Endodermal cell (in vitro differentiated cells): ENCODE data around the gene RAB4A. TPM values are rescaled to one million over a fixed set of nuclear protein-coding genes. Genes with fewer than 3 reads are reported as not detected.

Source experiments
- DNase-seq: peaks from one replicate; pipeline ENCODE4 v3.0.0-alpha.2; 2017
- H3K27ac ChIP-seq: 2 replicates; pipeline ENCODE4 v1.5.1; 2013; ENCODE audit warnings: mild to moderate bottlenecking, low read depth, low read length, moderate library complexity
- H3K27me3 ChIP-seq: 2 replicates; pipeline ENCODE4 v1.6.1; 2013; ENCODE audit warnings: mild to moderate bottlenecking, low read length, moderate library complexity; ENCODE audit not compliant: insufficient read depth, control insufficient read depth, poor library complexity, severe bottlenecking
- H3K36me3 ChIP-seq: 2 replicates; pipeline ENCODE4 v1.7.0; 2013; ENCODE audit warnings: mild to moderate bottlenecking, low read length, moderate library complexity; ENCODE audit not compliant: control insufficient read depth, insufficient read depth
- H3K4me1 ChIP-seq: one replicate; pipeline ENCODE4 v1.7.0; 2013; ENCODE audit warnings: low read length; ENCODE audit not compliant: control insufficient read depth, insufficient read depth
- H3K4me3 ChIP-seq: 2 replicates; pipeline ENCODE4 v1.5.1; 2013; ENCODE audit warnings: mild to moderate bottlenecking, low read length, moderate library complexity
- H3K9ac ChIP-seq: 2 replicates; pipeline ENCODE4 v1.6.1; 2013; ENCODE audit warnings: mild to moderate bottlenecking, low read length, moderate library complexity; ENCODE audit not compliant: poor library complexity, severe bottlenecking; ENCODE audit errors: extremely low read depth
- H3K9me3 ChIP-seq: 2 replicates; pipeline ENCODE4 v1.6.1; 2013; ENCODE audit warnings: mild to moderate bottlenecking, low read length, moderate library complexity; ENCODE audit not compliant: control insufficient read depth
- H3K27ac Mint-ChIP-seq: 2 replicates; pipeline ENCODE4 v1.8.0; 2020; ENCODE audit warnings: mixed read lengths
- H3K27me3 Mint-ChIP-seq: 2 replicates; pipeline ENCODE4 v1.8.0; 2021; ENCODE audit warnings: mild to moderate bottlenecking, mixed read lengths; ENCODE audit not compliant: insufficient read depth
- H3K36me3 Mint-ChIP-seq: 2 replicates; pipeline ENCODE4 v1.8.0; 2020; ENCODE audit warnings: low read depth, mixed read lengths
- H3K4me1 Mint-ChIP-seq: 2 replicates; pipeline ENCODE4 v1.8.0; 2020; ENCODE audit warnings: mixed read lengths
- H3K4me3 Mint-ChIP-seq: 2 replicates; pipeline ENCODE4 v1.8.0; 2020; ENCODE audit warnings: mild to moderate bottlenecking, moderate library complexity, mixed read lengths
- H3K9me3 Mint-ChIP-seq: 2 replicates; pipeline ENCODE4 v1.8.0; 2020; ENCODE audit warnings: mild to moderate bottlenecking, mixed read lengths
- WGBS, 2 experiments: methylation state at CpG; one replicate each; pipeline versions ENCODE4 v1.1.5 to v1.1.7; 2013; ENCODE audit warnings: missing lambda C conversion rate in 2 of 2, mixed read lengths in 1 of 2; ENCODE audit not compliant: insufficient coverage in 1 of 2, insufficient read length in 1 of 2; 5-methylcytosine and 5-hydroxymethylcytosine counted together
- total RNA-seq, 2 donors: library from RNA; stranded (reverse); fragmentation: NEBNext Ultra II Directional in 1 of 2; extraction: Animal tissue kit (Norgen Biotek cat#: 25700) in 1 of 2; gene quantifications; 2 replicates in 1 of 2; 3 replicates in 1 of 2; pipeline ENCODE4 v1.2.1, GENCODE V29; 2021
- TF ChIP-seq, protein P1 (sequence below): fragments of 200-600 bp; sonication (generic); conservative IDR thresholded peaks from 2 replicates; pipeline ENCODE4 v1.5.0; 2021; ENCODE audit warnings: antibody characterized with exemption, mild to moderate bottlenecking

RAB4A gene
- total RNA-seq, 2 donors from 2014 or later: 46.2 to 48.9 TPM

DNA sequence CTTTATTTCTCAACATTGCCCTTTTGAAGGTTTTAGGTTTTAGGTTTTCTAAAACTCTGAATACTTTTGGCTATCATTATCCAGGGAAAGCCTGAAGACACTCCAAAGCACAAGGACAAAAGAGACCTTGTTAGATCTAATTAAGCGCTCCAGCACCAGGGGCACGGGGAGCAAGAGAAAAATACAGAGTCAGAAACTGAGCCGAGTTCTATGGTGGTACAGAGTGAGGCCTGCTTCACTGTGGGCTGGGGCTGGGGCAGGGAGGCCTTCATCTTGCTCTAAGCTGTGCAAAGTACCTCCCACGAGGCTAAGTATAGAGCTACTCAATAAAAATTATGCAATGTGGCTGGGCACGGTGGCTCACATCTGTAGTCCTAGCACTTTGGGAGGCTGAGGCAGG is 19.7 kb upstream of the RAB4A start:
- Histone ChIP-seq H3K9me3 (no peaks in the 10 kb centered on the region), H3K36me3 (no peaks in the 10 kb centered on the region), H3K4me3 (no peak overlapping the region), H3K9ac (no peak overlapping the region), H3K27me3 (no peaks in the 10 kb centered on the region), H3K27ac (no peak overlapping the region), H3K4me1 (peaks cover 3% of the 10 kb centered on the region)
- no peak overlapping the region for H3K27ac Mint-ChIP-seq
- H3K9me3 Mint-ChIP-seq: no peaks in the 10 kb centered on the region
- peaks cover 25% of the 10 kb centered on the region for H3K4me1 Mint-ChIP-seq
- H3K27me3 Mint-ChIP-seq: peaks cover 5% of the 10 kb centered on the region
- H3K36me3 Mint-ChIP-seq: no peaks in the 10 kb centered on the region
- TF ChIP-seq, protein P1, sequence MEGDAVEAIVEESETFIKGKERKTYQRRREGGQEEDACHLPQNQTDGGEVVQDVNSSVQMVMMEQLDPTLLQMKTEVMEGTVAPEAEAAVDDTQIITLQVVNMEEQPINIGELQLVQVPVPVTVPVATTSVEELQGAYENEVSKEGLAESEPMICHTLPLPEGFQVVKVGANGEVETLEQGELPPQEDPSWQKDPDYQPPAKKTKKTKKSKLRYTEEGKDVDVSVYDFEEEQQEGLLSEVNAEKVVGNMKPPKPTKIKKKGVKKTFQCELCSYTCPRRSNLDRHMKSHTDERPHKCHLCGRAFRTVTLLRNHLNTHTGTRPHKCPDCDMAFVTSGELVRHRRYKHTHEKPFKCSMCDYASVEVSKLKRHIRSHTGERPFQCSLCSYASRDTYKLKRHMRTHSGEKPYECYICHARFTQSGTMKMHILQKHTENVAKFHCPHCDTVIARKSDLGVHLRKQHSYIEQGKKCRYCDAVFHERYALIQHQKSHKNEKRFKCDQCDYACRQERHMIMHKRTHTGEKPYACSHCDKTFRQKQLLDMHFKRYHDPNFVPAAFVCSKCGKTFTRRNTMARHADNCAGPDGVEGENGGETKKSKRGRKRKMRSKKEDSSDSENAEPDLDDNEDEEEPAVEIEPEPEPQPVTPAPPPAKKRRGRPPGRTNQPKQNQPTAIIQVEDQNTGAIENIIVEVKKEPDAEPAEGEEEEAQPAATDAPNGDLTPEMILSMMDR: no peak
- H3K4me3 Mint-ChIP-seq: no peak overlapping the region
- no peak for DNase-seq
- WGBS, 2 experiments: 82 to 94% methylated on average over 5 of the region's 5 CpGs

DNA sequence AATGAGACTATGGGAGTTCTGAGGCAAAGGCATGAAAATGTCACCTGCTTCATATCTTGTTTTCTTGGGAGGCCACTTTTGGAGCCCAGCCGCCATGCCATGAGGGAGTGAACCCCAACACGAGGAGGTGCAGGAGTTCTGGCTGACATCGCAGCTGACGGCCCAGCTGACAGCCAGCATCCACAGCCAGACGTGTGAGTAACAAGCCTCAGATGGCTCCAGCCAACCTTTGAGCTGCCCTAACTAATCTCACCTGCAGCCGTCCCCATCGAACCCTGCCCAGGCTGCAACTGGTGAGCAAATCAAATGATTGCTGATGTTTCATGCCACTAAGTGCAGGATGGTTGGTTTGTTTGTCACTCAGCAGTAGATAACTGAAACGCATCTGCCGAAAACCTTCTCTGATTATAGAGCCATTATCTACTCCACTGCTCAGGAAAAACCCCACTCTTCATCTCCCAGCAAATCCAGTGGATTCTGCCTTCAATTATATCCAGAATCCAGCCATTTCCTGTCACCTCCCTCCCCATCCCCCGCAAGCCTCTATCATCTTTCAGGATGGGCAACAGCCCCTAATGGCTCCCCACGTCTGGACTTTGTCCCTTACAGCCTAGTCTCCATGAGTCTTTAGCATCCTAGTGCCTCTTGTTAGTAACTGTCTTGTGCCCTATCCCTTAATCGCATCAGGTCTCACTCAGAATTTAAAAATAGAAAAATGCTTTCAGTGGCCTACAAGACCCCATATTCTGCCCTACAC is 18.5 kb upstream of the RAB4A start:
- TF ChIP-seq, protein P1: no peak
- no peak overlapping the region for H3K27ac ChIP-seq
- no peak for DNase-seq
- WGBS, 2 experiments: 92% methylated on average over 12 of the region's 12 CpGs
- Mint-ChIP-seq H3K27me3 (peaks cover 5% of the 10 kb centered on the region), H3K4me3 (no peak overlapping the region), H3K9me3 (no peaks in the 10 kb centered on the region), H3K27ac (peak overlapping the region; percentile 22), H3K36me3 (no peaks in the 10 kb centered on the region), H3K4me1 (peaks cover 25% of the 10 kb centered on the region)
- no peaks in the 10 kb centered on the region for H3K9me3 ChIP-seq
- H3K4me1 ChIP-seq: peaks cover 3% of the 10 kb centered on the region
- H3K4me3 ChIP-seq: no peak overlapping the region
- no peaks in the 10 kb centered on the region for H3K36me3 ChIP-seq
- H3K9ac ChIP-seq: no peak overlapping the region
- H3K27me3 ChIP-seq: no peaks in the 10 kb centered on the region

DNA sequence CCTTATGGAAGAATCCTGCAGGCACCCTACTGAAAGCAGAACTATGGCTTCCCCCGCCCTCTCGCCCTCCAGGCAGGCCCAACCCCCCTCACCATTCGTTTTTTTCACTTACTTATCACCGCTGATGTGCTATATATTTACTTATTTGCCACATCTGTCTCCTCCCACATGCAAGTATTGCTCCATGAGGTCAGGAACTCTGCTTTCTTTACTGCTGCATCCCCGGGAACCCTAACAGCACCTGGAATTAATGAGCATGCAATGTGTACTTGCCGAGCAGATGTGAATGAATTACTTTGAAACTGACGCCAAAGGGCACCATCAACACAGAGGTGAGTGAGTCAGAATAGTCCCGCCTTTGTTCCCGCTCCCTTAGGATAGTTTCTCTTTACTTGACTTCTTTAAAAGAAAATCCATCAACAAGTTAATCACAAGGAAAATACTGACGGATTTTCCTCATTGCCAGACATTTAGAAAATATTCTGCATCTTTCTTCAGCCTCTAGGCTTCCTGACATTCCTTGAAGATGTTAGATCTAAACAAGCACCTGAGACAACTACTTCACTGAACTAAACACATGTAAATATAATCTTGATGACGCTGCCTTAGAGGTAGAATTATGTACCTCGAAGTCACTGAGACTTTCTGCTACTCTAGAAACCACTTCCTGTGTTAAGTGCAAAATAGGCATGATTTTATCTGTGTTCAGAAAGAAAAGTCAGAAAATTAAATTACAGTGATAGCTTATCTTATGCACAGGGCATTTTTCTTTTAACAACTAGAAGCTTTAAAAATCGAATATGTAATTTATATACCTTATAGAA is 17.5 kb upstream of the RAB4A start:
- peak; percentile 74 for DNase-seq

More for the DNA sequence above, 17.5 kb upstream of the RAB4A start:
- Histone ChIP-seq H3K4me1 (peaks cover 3% of the 10 kb centered on the region), H3K36me3 (no peaks in the 10 kb centered on the region), H3K27ac (peak overlapping the region; percentile 33), H3K9ac (no peak overlapping the region), H3K27me3 (no peaks in the 10 kb centered on the region), H3K4me3 (no peak overlapping the region), H3K9me3 (no peaks in the 10 kb centered on the region)
- H3K27ac Mint-ChIP-seq: peak overlapping the region; percentile 22
- H3K4me1 Mint-ChIP-seq: peaks cover 22% of the 10 kb centered on the region
- no peaks in the 10 kb centered on the region for H3K36me3 Mint-ChIP-seq
- TF ChIP-seq, protein P1: no peak
- H3K27me3 Mint-ChIP-seq: peaks cover 5% of the 10 kb centered on the region
- 40 to 44% methylated on average over 10 to 12 of the region's 13 CpGs for WGBS, 2 experiments
- no peaks in the 10 kb centered on the region for H3K9me3 Mint-ChIP-seq
- peak overlapping the region; percentile 20 for H3K4me3 Mint-ChIP-seq
